ENCODE data around the gene OLFML2A. TPM values are rescaled to one million over a fixed set of nuclear protein-coding genes. Genes with fewer than 3 reads are reported as not detected.

Gene OLFML2A
- total RNA-seq, 2 experiments from 2014 or later: 4.4 to 6.7 TPM

DNA sequence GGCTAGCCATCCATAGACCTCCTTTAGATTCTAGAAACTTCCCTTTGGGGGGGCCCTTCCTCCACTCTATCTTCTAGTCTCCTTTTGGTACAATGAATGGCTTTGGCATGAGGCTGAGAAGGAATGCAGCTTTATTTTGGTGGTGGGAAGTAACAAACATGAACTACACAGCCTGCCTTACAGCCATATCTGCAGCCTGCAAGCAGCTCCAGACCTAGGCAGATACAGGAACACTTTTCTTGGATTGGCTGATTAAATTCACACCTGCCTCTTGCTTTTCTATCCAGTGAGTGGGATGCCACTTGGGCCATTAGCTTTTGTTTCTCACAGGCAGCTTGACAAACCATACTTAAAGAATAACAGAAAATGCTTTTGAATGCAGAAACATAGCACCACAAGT lies 34.0 kb upstream of the OLFML2A start:
- intact Hi-C loops (cut with micrococcal nuclease; ENCODE audit: unreplicated experiment): no loop called here
- Histone ChIP-seq H3K4me2 (ENCODE audit: low read length) (peak overlapping the region; percentile 17; the same call in 1 of the 2 replicates), H3K9me2 (ENCODE audit: insufficient read depth, low read length) (no peaks in the 10 kb centered on the region), H3K9me3 (ENCODE audit: low read length) (no peaks in the 10 kb centered on the region), H2AFZ (ENCODE audit: low read length) (no peak overlapping the region), H3K4me1 (ENCODE audit: insufficient read depth, low read length, poor library complexity, severe bottlenecking) (peaks cover 7% of the 10 kb centered on the region), H3K27ac (ENCODE audit: low read depth, low read length, poor library complexity, severe bottlenecking) (no peak overlapping the region), H4K20me1 (ENCODE audit: insufficient read depth, low read length) (0 out of 2 replicates have a peak, but pooled peaks cover 14% of the 10 kb centered on the region), H3K79me2 (ENCODE audit: insufficient read depth, low read depth, low read length) (peaks cover 28% of the 10 kb centered on the region), H3K36me3 (ENCODE audit: insufficient read depth, low read length) (peaks cover 32% of the 10 kb centered on the region), H3K4me3 (ENCODE audit: low read depth, low read length, poor library complexity, severe bottlenecking) (no peak overlapping the region)
- ChIA-PET POLR2A (interaction anchor here (1.1 to 4.6 kb wide), 5 partner anchors 9 to 30 kb away, joined by 3 to 22 read pairs (median 8); no protein-coding TSS in a partner anchor), CTCF (ENCODE audit: unreplicated experiment) (interaction anchor here (1.1 kb wide), 1 partner anchor 9 kb away, joined by 4 read pairs; no protein-coding TSS in a partner anchor)
- no peak for TF ChIP-seq EZH2phosphoT487 (IDR thresholded peaks at IDR 0.05; ENCODE audit: borderline replicate concordance, low read depth, low read length)
- TF ChIP-seq, protein P1, sequence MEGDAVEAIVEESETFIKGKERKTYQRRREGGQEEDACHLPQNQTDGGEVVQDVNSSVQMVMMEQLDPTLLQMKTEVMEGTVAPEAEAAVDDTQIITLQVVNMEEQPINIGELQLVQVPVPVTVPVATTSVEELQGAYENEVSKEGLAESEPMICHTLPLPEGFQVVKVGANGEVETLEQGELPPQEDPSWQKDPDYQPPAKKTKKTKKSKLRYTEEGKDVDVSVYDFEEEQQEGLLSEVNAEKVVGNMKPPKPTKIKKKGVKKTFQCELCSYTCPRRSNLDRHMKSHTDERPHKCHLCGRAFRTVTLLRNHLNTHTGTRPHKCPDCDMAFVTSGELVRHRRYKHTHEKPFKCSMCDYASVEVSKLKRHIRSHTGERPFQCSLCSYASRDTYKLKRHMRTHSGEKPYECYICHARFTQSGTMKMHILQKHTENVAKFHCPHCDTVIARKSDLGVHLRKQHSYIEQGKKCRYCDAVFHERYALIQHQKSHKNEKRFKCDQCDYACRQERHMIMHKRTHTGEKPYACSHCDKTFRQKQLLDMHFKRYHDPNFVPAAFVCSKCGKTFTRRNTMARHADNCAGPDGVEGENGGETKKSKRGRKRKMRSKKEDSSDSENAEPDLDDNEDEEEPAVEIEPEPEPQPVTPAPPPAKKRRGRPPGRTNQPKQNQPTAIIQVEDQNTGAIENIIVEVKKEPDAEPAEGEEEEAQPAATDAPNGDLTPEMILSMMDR (conservative IDR thresholded peaks at IDR 0.05; ENCODE audit: low read length): no peak
- no TSS peak for BruUV-seq (replicated peaks)
- no peak for DNase-seq (ENCODE audit: low spot score)

DNA sequence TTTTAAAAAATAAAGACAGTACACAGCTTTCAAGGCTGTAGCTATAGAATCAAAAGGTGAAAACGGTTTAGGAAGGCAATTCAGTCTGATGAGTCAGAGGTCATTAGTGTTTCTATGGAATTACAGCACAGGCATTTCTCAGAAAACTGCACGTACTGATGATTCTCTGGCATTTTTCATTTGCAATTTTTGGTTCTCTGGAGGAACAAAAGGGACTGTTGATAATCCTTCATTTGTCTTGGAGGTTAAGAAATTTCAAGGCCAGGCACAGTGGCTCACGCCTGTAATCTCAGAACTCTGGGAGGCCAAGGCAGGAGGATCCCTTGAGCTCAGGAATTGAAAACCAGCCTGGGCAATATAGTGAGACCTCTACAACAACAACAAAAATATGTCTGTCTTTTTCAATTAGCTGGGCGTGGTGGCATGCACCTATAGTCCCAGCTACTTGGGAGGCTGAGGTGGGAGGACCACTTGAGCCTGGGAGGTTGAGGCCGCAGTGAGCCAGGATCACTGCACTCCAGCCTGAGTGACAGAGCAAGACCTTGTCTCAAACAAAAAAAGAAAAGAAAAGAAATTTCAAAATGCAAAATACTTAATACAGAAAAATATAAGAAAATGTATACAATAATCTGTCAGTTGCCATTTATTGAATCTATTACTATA lies 33.1 kb upstream of the OLFML2A start:
- CTCF ChIA-PET (ENCODE audit: unreplicated experiment): interaction anchor here (1.1 kb wide), 1 partner anchor 10 kb away, joined by 4 read pairs; no protein-coding TSS in a partner anchor
- DNase-seq (ENCODE audit: low spot score): no peak
- POLR2A ChIA-PET: interaction anchor here (0.7 to 4.6 kb wide), 6 partner anchors 8 to 101 kb away, joined by 3 to 22 read pairs (median 7); no protein-coding TSS in a partner anchor

More for the DNA sequence above, 33.1 kb upstream of the OLFML2A start:
- H3K79me2 ChIP-seq (ENCODE audit: insufficient read depth, low read depth, low read length): peaks cover 32% of the 10 kb centered on the region
- TF ChIP-seq, protein P1 (conservative IDR thresholded peaks at IDR 0.05; ENCODE audit: low read length): no peak
- no peak for TF ChIP-seq EZH2phosphoT487 (IDR thresholded peaks at IDR 0.05; ENCODE audit: borderline replicate concordance, low read depth, low read length)
- no peak overlapping the region for H3K4me3 ChIP-seq (ENCODE audit: low read depth, low read length, poor library complexity, severe bottlenecking)
- H2AFZ ChIP-seq (ENCODE audit: low read length): no peak overlapping the region
- H3K27ac ChIP-seq (ENCODE audit: low read depth, low read length, poor library complexity, severe bottlenecking): no peak overlapping the region
- no peak overlapping the region for H3K4me2 ChIP-seq (ENCODE audit: low read length)
- H3K9me2 ChIP-seq (ENCODE audit: insufficient read depth, low read length): no peaks in the 10 kb centered on the region
- BruUV-seq (replicated peaks): no TSS peak
- peaks cover 27% of the 10 kb centered on the region for H3K36me3 ChIP-seq (ENCODE audit: insufficient read depth, low read length)
- H4K20me1 ChIP-seq (ENCODE audit: insufficient read depth, low read length): 0 out of 2 replicates have a peak, but pooled peaks cover 17% of the 10 kb centered on the region
- no peaks in the 10 kb centered on the region for H3K9me3 ChIP-seq (ENCODE audit: low read length)
- intact Hi-C loops (cut with micrococcal nuclease; ENCODE audit: unreplicated experiment): no loop called here
- peaks cover 7% of the 10 kb centered on the region for H3K4me1 ChIP-seq (ENCODE audit: insufficient read depth, low read length, poor library complexity, severe bottlenecking)

Measured in OCI-LY7 (cell line).